Stimulated activated CD4-positive, alpha-beta T cell treated with anti-CD3 and anti-CD28 coated beads, Interleukin-1b, Interleukin-23, amount 100 ng/mL, for 48 hours (primary cell): ENCODE results near the gene KRT6B.

Experiments
- DNase-seq: peaks from one replicate; pipeline ENCODE4 v3.0.0-alpha.2; 2020

KRT6B gene

GRCh38 chr12:52435659-52435999 lies 16.3 kb downstream of the KRT6B start:
- no peak for DNase-seq

GRCh38 chr12:52434760-52435530 lies 17.0 kb downstream of the KRT6B start:
- DNase-seq: no peak

GRCh38 chr12:52434081-52434733 lies 17.7 kb downstream of the KRT6B start, which contains the start of gene KRT75:
Gene KRT75, minus strand, starts transcription at chr12:52434371. Its CDS starts 67 bp downstream, at chr12:52434304.
- no peak for DNase-seq

GRCh38 chr12:52433501-52434080 lies 18.4 kb downstream of the KRT6B start:
- no peak for DNase-seq

- DNase-seq: no peak
Observed at GRCh38 chr12:52432559-52433207, 19.3 kb downstream of the KRT6B start.

GRCh38 chr12:52428121-52428520 lies 23.8 kb downstream of the KRT6B start:
- DNase-seq: no peak

GRCh38 chr12:52427083-52427482 lies 24.9 kb downstream of the KRT6B start:
- no peak for DNase-seq

- DNase-seq: no peak
Observed at GRCh38 chr12:52426034-52426433, 25.9 kb downstream of the KRT6B start.

- DNase-seq: no peak
Observed at GRCh38 chr12:52425466-52425865, 26.5 kb downstream of the KRT6B start.

- no peak for DNase-seq
Observed at GRCh38 chr12:52423661-52424500, 28.1 kb downstream of the KRT6B start.

GRCh38 chr12:52423035-52423434 lies 28.9 kb downstream of the KRT6B start:
- DNase-seq: no peak

GRCh38 chr12:52419656-52420055 lies 32.3 kb downstream of the KRT6B start:
- DNase-seq: no peak

- DNase-seq: no peak
Observed at GRCh38 chr12:52418576-52419110, 33.3 kb downstream of the KRT6B start.

GRCh38 chr12:52417740-52418139 lies 34.2 kb downstream of the KRT6B start:
- no peak for DNase-seq

GRCh38 chr12:52416795-52417194 lies 35.2 kb downstream of the KRT6B start:
- DNase-seq: no peak

GRCh38 chr12:52415870-52416750 lies 35.8 kb downstream of the KRT6B start:
- DNase-seq: no peak

- no peak for DNase-seq
Observed at GRCh38 chr12:52414936-52415335, 37.0 kb downstream of the KRT6B start.

- no peak for DNase-seq
Observed at GRCh38 chr12:52413782-52414345, 38.1 kb downstream of the KRT6B start.

GRCh38 chr12:52413202-52413601 lies 38.7 kb downstream of the KRT6B start:
- DNase-seq: no peak

- DNase-seq: no peak
Observed at GRCh38 chr12:52411815-52412214, 40.1 kb downstream of the KRT6B start.
